NT2/D1 (cell line): ENCODE results near the gene NEO1.

Source experiments
- SUZ12 ChIP-seq: IDR thresholded peaks from 2 replicates; pipeline ENCODE4 v1.6.1; 2011; ENCODE audit not compliant: insufficient read length, insufficient read depth; ENCODE audit errors: extremely low read depth
- YY1 ChIP-seq: IDR thresholded peaks from 2 replicates; pipeline ENCODE4 v1.6.1; 2011; ENCODE audit not compliant: insufficient read length, insufficient read depth
- ZNF274 ChIP-seq: IDR thresholded peaks from 2 replicates; pipeline ENCODE4 v1.6.1; 2011; ENCODE audit warnings: mild to moderate bottlenecking, low read depth, low read length

DNA sequence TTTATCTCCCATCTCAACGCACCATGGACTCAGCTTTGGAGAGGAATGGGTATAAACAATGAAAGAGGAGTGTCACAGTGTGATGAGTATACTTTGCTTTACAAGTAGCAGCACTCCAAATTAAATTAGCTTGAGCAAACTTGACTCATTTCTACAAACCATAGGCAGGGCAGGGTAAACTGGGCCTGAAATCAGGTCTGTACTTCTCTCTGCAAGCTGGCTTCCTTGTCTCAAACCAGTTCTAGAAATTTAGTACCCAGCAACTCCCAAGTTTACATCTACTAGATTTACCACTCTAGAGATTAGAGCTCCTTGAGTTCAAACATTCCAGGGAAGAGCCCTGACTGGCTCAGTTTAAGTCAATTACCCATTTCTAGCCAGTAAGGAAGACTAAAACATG is 37.4 kb upstream of the NEO1 start:
- TF ChIP-seq ZNF274 (no peak), YY1 (no peak), SUZ12 (no peak)
